Keratinocyte (primary cell): Measurements from ENCODE around the gene NEK8.

Source experiments
- CTCF ChIP-seq, 3 experiments: IDR thresholded peaks in 1 of 3; conservative IDR thresholded peaks in 1 of 3; optimal IDR thresholded peaks in 1 of 3; 2 replicates in 2 of 3; 3 replicates in 1 of 3; pipeline versions ENCODE3 to v1.5.1; 2011; ENCODE audit warnings: low read length in 3 of 3, mild to moderate bottlenecking in 3 of 3, moderate library complexity in 2 of 3, control low read depth in 1 of 3, inconsistent platforms in 1 of 3; ENCODE audit not compliant: insufficient read depth in 2 of 3; ENCODE audit errors: extremely low read depth in 1 of 3
- EZH2 ChIP-seq: IDR thresholded peaks from one replicate; pipeline ENCODE4 v1.6.1; 2012; ENCODE audit warnings: inconsistent platforms, mild to moderate bottlenecking, low read length, moderate library complexity

GRCh38 chr17:28700278-28700677 lies 28.3 kb upstream of the NEK8 start:
- no peak for TF ChIP-seq CTCF (optimal IDR thresholded peaks at IDR 0.05 in 1 of 3, IDR thresholded peaks at IDR 0.05 in 1 of 3, conservative IDR thresholded peaks at IDR 0.05 in 1 of 3; ENCODE audit: extremely low read depth in 1 of 3, insufficient read depth in 2 of 3, low read length in 3 of 3)
- TF ChIP-seq EZH2: no peak
